ENCODE data around the gene C12orf75.

- TF ChIP-seq POLR2AphosphoS5 (IDR thresholded peaks at IDR 0.05), result no peak
- TF ChIP-seq CTCF (IDR thresholded peaks at IDR 0.05), result no peak
- no peak for TF ChIP-seq POLR2A (IDR thresholded peaks at IDR 0.05)
Observed at GRCh38 chr12:105417732-105418131, 87.2 kb downstream of the C12orf75 start.
